IMR-90 (cell line): Measurements from ENCODE around the gene MB. TPM values are rescaled to one million over a fixed set of nuclear protein-coding genes. Genes with fewer than 3 reads are reported as not detected.
A peak's percentile ranks its signal among the peaks of the same experiment; 100 is the strongest.

Experiments
- ATAC-seq: fragments of 200-7000 bp; cut with Tn5 transposase; 2 replicates; pipeline ENCODE4 v1.9.1; 2020; ENCODE audit warnings: low read depth, mild to moderate bottlenecking, moderate library complexity
- BruUV-seq: library from RNA; stranded (reverse); fragments of 400-500 nt; replicated peaks from 2 replicates; lab custom pipeline; 2021; lab: Mats Ljungman, UMichigan
- CTCF ChIA-PET: fragments of 300-600 bp; formaldehyde crosslinking; extraction: SDS; loops from one replicate; lab custom pipeline; 2021; ENCODE audit warnings: antibody characterized with exemption; lab: Yijun Ruan, JAX
- POLR2A ChIA-PET: fragments of 300-600 bp; sonication (Branson Sonifier 250); formaldehyde crosslinking; loops from one replicate; lab custom pipeline; 2022; ENCODE audit warnings: antibody characterized with exemption; ENCODE audit not compliant: unreplicated experiment; lab: Charles Lee
- DNase-seq: peaks from one replicate; pipeline ENCODE4 v3.0.0; 2013
- H2AFZ ChIP-seq: replicated peaks from 2 replicates; pipeline ENCODE3; 2013; ENCODE audit warnings: low read length, mild to moderate bottlenecking; ENCODE audit not compliant: poor library complexity
- H2AK5ac ChIP-seq: 2 replicates; pipeline ENCODE4 v1.6.1; 2013; ENCODE audit warnings: low read depth, low read length, inconsistent platforms
- H2AK9ac ChIP-seq: replicated peaks from 2 replicates; pipeline ENCODE3; 2013; ENCODE audit warnings: mild to moderate bottlenecking, low read depth, low read length, moderate library complexity; ENCODE audit not compliant: poor library complexity
- H2BK120ac ChIP-seq: 2 replicates; pipeline ENCODE4 v1.6.1; 2013; ENCODE audit warnings: low read depth, low read length, inconsistent platforms
- H2BK15ac ChIP-seq: 3 replicates; pipeline ENCODE4 v1.6.1; 2013; ENCODE audit warnings: low read depth, low read length, inconsistent platforms
- H2BK20ac ChIP-seq: 2 replicates; pipeline ENCODE4 v1.6.1; 2013; ENCODE audit warnings: low read depth, mild to moderate bottlenecking, inconsistent platforms, low read length, moderate library complexity
- H2BK5ac ChIP-seq: 2 replicates; pipeline ENCODE4 v1.6.1; 2013; ENCODE audit warnings: mild to moderate bottlenecking, low read depth, low read length, inconsistent platforms; ENCODE audit not compliant: poor library complexity, severe bottlenecking
- H3K14ac ChIP-seq: replicated peaks from 2 replicates; pipeline ENCODE4 v1.6.1; 2013; ENCODE audit warnings: low read depth, low read length, inconsistent platforms
- H3K18ac ChIP-seq: 2 replicates; pipeline ENCODE4 v1.6.1; 2013; ENCODE audit warnings: low read depth, low read length, control low read depth
- H3K23ac ChIP-seq: 2 replicates; pipeline ENCODE4 v1.6.1; 2013; ENCODE audit warnings: low read depth, low read length, inconsistent platforms
- H3K27ac ChIP-seq: 2 replicates; pipeline ENCODE4 v1.5.1; 2013; ENCODE audit warnings: mild to moderate bottlenecking, control low read depth, low read length; ENCODE audit not compliant: insufficient read depth
- H3K27me3 ChIP-seq: 2 replicates; pipeline ENCODE4 v1.6.1; 2013; ENCODE audit warnings: low read length; ENCODE audit not compliant: control insufficient read depth, insufficient read depth
- H3K36me3 ChIP-seq: 2 replicates; pipeline ENCODE4 v1.6.1; 2013; ENCODE audit warnings: low read length, mixed read lengths; ENCODE audit not compliant: control insufficient read depth, insufficient read depth
- H3K4ac ChIP-seq: 2 replicates; pipeline ENCODE4 v1.6.1; 2013; ENCODE audit warnings: low read depth, low read length, inconsistent platforms
- H3K4me1 ChIP-seq: 2 replicates; pipeline ENCODE4 v1.6.1; 2013; ENCODE audit warnings: low read length, mixed read lengths; ENCODE audit not compliant: control insufficient read depth, insufficient read depth
- H3K4me2 ChIP-seq: 2 replicates; pipeline ENCODE4 v1.6.1; 2013; ENCODE audit warnings: low read depth, mild to moderate bottlenecking, control low read depth, low read length, moderate library complexity
- H3K4me3 ChIP-seq: 2 replicates; pipeline ENCODE4 v1.5.1; 2013; ENCODE audit warnings: low read depth, mild to moderate bottlenecking, control low read depth, low read length, moderate library complexity; ENCODE audit not compliant: insufficient read depth
- H3K56ac ChIP-seq: 2 replicates; pipeline ENCODE4 v1.6.1; 2013; ENCODE audit warnings: low read length, inconsistent platforms; ENCODE audit not compliant: insufficient read depth; ENCODE audit errors: extremely low read depth
- H3K79me1 ChIP-seq, 2 experiments: 2 replicates each; pipeline ENCODE4 v1.6.1; 2013; ENCODE audit warnings: low read length in 2 of 2, inconsistent platforms in 1 of 2, low read depth in 1 of 2
- H3K9ac ChIP-seq: 2 replicates; pipeline ENCODE4 v1.6.1; 2013; ENCODE audit warnings: low read depth, low read length, control low read depth
- H3K9me1 ChIP-seq: 2 replicates; pipeline ENCODE4 v1.6.1; 2013; ENCODE audit warnings: low read length, inconsistent platforms; ENCODE audit not compliant: insufficient read depth
- H3K9me3 ChIP-seq: 2 replicates; pipeline ENCODE4 v1.6.1; 2013; ENCODE audit warnings: low read length; ENCODE audit not compliant: control insufficient read depth, insufficient read depth
- H4K20me1 ChIP-seq: 2 replicates; pipeline ENCODE4 v1.6.1; 2013; ENCODE audit warnings: low read length, inconsistent platforms; ENCODE audit not compliant: insufficient read depth
- H4K5ac ChIP-seq: 2 replicates; pipeline ENCODE4 v1.6.1; 2013; ENCODE audit warnings: mild to moderate bottlenecking, low read depth, low read length, control low read depth
- H4K8ac ChIP-seq, 2 experiments: 2 replicates each; pipeline ENCODE4 v1.6.1; 2013; ENCODE audit warnings: low read depth in 2 of 2, low read length in 2 of 2, control low read depth in 1 of 2, inconsistent platforms in 1 of 2
- H4K91ac ChIP-seq: 2 replicates; pipeline ENCODE4 v1.6.1; 2013; ENCODE audit warnings: low read depth, low read length, inconsistent platforms; ENCODE audit not compliant: insufficient read depth
- CHD1 ChIP-seq: IDR thresholded peaks from 2 replicates; pipeline ENCODE4 v1.6.1; 2012; ENCODE audit warnings: low read depth, low read length, improper control_type of control experiment
- NFE2L2 ChIP-seq: fragments of 150-350 bp; IDR thresholded peaks from 2 replicates; pipeline ENCODE4 v1.6.1; 2016; ENCODE audit warnings: low read depth, mild to moderate bottlenecking, low read length
- RCOR1 ChIP-seq: IDR thresholded peaks from 2 replicates; pipeline ENCODE4 v1.6.1; 2012; ENCODE audit warnings: mild to moderate bottlenecking, low read length, improper control_type of control experiment; ENCODE audit not compliant: insufficient replicate concordance
- RFX5 ChIP-seq: IDR thresholded peaks from 2 replicates; pipeline ENCODE4 v1.8.0; 2012; ENCODE audit warnings: low read depth, mild to moderate bottlenecking, low read length, moderate library complexity
- SMC3 ChIP-seq: fragments of 150-350 bp; IDR thresholded peaks from 2 replicates; pipeline ENCODE4 v1.6.1; 2016; ENCODE audit warnings: low read depth, mild to moderate bottlenecking, antibody characterized with exemption, low read length, moderate library complexity
- WGBS, 2 experiments: methylation state at CpG; one replicate each; pipeline versions ENCODE4 v1.1.5 to v1.1.7; 2013; ENCODE audit warnings: missing lambda C conversion rate in 2 of 2; ENCODE audit not compliant: insufficient read length in 1 of 2; ENCODE audit errors: extremely low coverage in 2 of 2; 5-methylcytosine and 5-hydroxymethylcytosine counted together
- dilution Hi-C: fragments of 300-500 bp; cut with HindIII; formaldehyde crosslinking; loops from one replicate; pipeline ENCODE4 v1.14.3; 2018; ENCODE audit warnings: low sequenced_read_pairs; ENCODE audit not compliant: unreplicated experiment
- in situ Hi-C: fragments of 300-500 bp; cut with MboI; formaldehyde crosslinking; loops from 3 replicates; pipeline ENCODE4 v1.14.3; 2019; ENCODE audit warnings: low sequenced_read_pairs, inconsistent platforms, mixed read lengths
- intact Hi-C: fragments of 100-400 bp; cut with micrococcal nuclease; formaldehyde crosslinking; loops from 2 replicates; pipeline ENCODE4 v1.10.0; 2022
- polyA plus RNA-seq, 3 experiments: library from polyadenylated mRNA; depleted of rRNA; stranded (reverse); fragments of >200 nt; gene quantifications; 2 replicates each; pipeline ENCODE4 v1.2.3, GENCODE V29; 2012; ENCODE audit warnings: low replicate concordance in 1 of 3
- total RNA-seq: library from RNA; depleted of rRNA; stranded (reverse); fragments of >200 nt; gene quantifications from 2 replicates; pipeline ENCODE4 v1.2.3, GENCODE V29; 2012

Gene MB
- total and polyA plus RNA-seq, 2 of the 4 experiments (the other 2 are of a cell fraction), result not detected

DNA sequence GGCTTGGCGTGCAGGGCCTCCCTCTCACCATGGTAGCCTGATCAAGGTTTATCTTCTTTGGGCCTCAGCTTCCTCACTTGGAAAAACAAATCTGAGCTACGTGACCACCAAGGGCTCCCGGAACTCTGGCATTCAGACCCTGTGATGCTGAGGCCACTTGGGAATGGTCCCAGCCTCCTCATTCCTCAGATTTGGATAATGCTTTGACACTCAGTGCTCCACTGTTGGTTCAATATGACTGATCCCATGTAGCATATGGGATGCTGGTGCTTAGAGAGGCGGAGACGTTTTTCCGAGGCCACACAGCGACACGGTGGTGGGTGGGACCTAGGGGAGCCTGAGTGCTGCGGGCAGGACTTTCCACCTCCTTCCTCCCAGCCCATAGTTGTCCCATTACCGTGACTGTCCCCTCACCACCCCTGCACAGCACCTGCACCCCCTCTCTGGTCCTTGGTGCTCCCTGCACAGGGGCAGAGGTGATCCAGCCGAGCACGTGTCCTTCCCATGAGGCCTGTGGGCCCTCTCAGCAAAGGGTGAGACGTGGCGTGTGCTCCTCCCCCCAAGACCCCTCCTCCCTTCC, 23.1 kb downstream of the MB start:
- Histone ChIP-seq H3K4me2 (no peak overlapping the region), H2AK5ac (no peak overlapping the region; the same call in none of the 2 replicates), H3K9me3 (no peaks in the 10 kb centered on the region), H3K4ac (no peak overlapping the region), H4K5ac (no peak overlapping the region), H3K4me3 (no peak overlapping the region), H2BK5ac (no peak overlapping the region), H2BK20ac (no peak overlapping the region), H3K4me1 (peaks cover 11% of the 10 kb centered on the region; the same call in 1 of the 2 replicates), H2AK9ac (peak overlapping the region; percentile 28), H2BK120ac (no peak overlapping the region), H3K79me1 (no peaks in the 10 kb centered on the region), H2AFZ (peak overlapping the region; percentile 33), H2BK15ac (no peak overlapping the region; the same call in 2 of the 3 replicates), H4K20me1 (no peaks in the 10 kb centered on the region; the same call in 1 of the 2 replicates), H3K27me3 (peaks cover 16% of the 10 kb centered on the region; the same call in 1 of the 2 replicates), H3K9ac (no peak overlapping the region), H3K36me3 (no peaks in the 10 kb centered on the region), H3K14ac (no peak overlapping the region), H3K9me1 (peaks cover 3% of the 10 kb centered on the region; the same call in 1 of the 2 replicates), H3K23ac (no peak overlapping the region), H3K27ac (no peak overlapping the region), H3K18ac (no peak overlapping the region), H3K56ac (no peak overlapping the region), H4K91ac (no peak overlapping the region), H4K8ac (no peak overlapping the region)
- CTCF ChIA-PET, result no interaction called here
- no peak for ATAC-seq
- WGBS, 2 experiments, result 75% methylated on average over 5 of the region's 14 CpGs; no CpG with 5 or more reads in 1 of the 2 experiments
- no peak for DNase-seq
- in situ Hi-C loops (no loop called here), intact Hi-C loops (no loop called here), dilution Hi-C loops (no loop called here)
- TF ChIP-seq CHD1, result no peak
- TF ChIP-seq RCOR1, result no peak
- TF ChIP-seq SMC3, result no peak
- TF ChIP-seq RFX5, result no peak
- TF ChIP-seq NFE2L2, result no peak
- BruUV-seq, result no TSS peak
- POLR2A ChIA-PET, result no interaction called here
